HG02885 (cell line): ENCODE results near the gene SLC25A46.
"Not testable (repeated sequence)": the region's sequence is repeated elsewhere in the genome, so short reads cannot be mapped to it uniquely, and the experiment has no call there.

ENCODE experiments used
- ATAC-seq: cut with Tn5 transposase; IDR thresholded peaks from one replicate; pipeline ENCODE4 v1.9.1; 2021; ENCODE audit warnings: mild to moderate bottlenecking; ENCODE audit not compliant: unreplicated experiment, poor library complexity

SLC25A46 gene

GRCh38 chr5:110738812-110739651 is at the start of gene SLC25A46:
Gene SLC25A46, plus strand, starts transcription at chr5:110739007. Its CDS starts 113 bp downstream, at chr5:110739120.
- peak; percentile 96 for ATAC-seq

- ATAC-seq = not testable (repeated sequence)
Measured at GRCh38 chr5:110690587-110690986, 48.2 kb upstream of the SLC25A46 start.

GRCh38 chr5:110692669-110693068 is 46.1 kb upstream of the SLC25A46 start:
- not testable (repeated sequence) for ATAC-seq

- ATAC-seq = no peak
Measured at GRCh38 chr5:110702300-110702699, 36.5 kb upstream of the SLC25A46 start.

GRCh38 chr5:110702704-110703103 is 36.1 kb upstream of the SLC25A46 start:
- ATAC-seq = no peak

GRCh38 chr5:110703481-110703880 is 35.3 kb upstream of the SLC25A46 start:
- no peak for ATAC-seq

GRCh38 chr5:110705349-110705748 is 33.5 kb upstream of the SLC25A46 start:
- ATAC-seq = no peak

GRCh38 chr5:110707260-110707844 is 31.5 kb upstream of the SLC25A46 start:
- ATAC-seq = no peak

- ATAC-seq = peak; percentile 81
Measured at GRCh38 chr5:110716247-110717245, 22.3 kb upstream of the SLC25A46 start.

GRCh38 chr5:110718311-110718710 is 20.5 kb upstream of the SLC25A46 start:
- ATAC-seq = no peak

- ATAC-seq = peak; percentile 100
Measured at GRCh38 chr5:110726249-110727024, 12.4 kb upstream of the SLC25A46 start, which contains the start of gene TMEM232. Gene TMEM232, minus strand, starts transcription at chr5:110726671. Its CDS starts 59,319 bp downstream, at chr5:110667352.

GRCh38 chr5:110727025-110727314 is 11.8 kb upstream of the SLC25A46 start:
- peak; percentile 56 for ATAC-seq

GRCh38 chr5:110731499-110731898 is 7.3 kb upstream of the SLC25A46 start:
- ATAC-seq = not testable (repeated sequence)

- no peak for ATAC-seq
Measured at GRCh38 chr5:110734101-110734500, 4.7 kb upstream of the SLC25A46 start.

- no peak for ATAC-seq
Measured at GRCh38 chr5:110735556-110735955, 3.3 kb upstream of the SLC25A46 start.

GRCh38 chr5:110736753-110737152 is 2.1 kb upstream of the SLC25A46 start:
- no peak for ATAC-seq

- ATAC-seq = peak; percentile 63
Measured at GRCh38 chr5:110738503-110738811, 350 bp upstream of the SLC25A46 start.

- peak; percentile 97 for ATAC-seq
Measured at GRCh38 chr5:110751902-110752762, 13.3 kb downstream of the SLC25A46 start.

- ATAC-seq = peak; percentile 21
Measured at GRCh38 chr5:110752953-110753352, 14.1 kb downstream of the SLC25A46 start.
